Measurements from ENCODE around the gene ANKLE2. TPM values are rescaled to one million over a fixed set of nuclear protein-coding genes. Genes with fewer than 3 reads are reported as not detected.
"Not testable (repeated sequence)": the region's sequence is repeated elsewhere in the genome, so short reads cannot be mapped to it uniquely, and the experiment has no call there.

Gene ANKLE2
- total RNA-seq, 4 donors from 2014 or later = 68.2 to 103 (median 82.9) TPM

DNA sequence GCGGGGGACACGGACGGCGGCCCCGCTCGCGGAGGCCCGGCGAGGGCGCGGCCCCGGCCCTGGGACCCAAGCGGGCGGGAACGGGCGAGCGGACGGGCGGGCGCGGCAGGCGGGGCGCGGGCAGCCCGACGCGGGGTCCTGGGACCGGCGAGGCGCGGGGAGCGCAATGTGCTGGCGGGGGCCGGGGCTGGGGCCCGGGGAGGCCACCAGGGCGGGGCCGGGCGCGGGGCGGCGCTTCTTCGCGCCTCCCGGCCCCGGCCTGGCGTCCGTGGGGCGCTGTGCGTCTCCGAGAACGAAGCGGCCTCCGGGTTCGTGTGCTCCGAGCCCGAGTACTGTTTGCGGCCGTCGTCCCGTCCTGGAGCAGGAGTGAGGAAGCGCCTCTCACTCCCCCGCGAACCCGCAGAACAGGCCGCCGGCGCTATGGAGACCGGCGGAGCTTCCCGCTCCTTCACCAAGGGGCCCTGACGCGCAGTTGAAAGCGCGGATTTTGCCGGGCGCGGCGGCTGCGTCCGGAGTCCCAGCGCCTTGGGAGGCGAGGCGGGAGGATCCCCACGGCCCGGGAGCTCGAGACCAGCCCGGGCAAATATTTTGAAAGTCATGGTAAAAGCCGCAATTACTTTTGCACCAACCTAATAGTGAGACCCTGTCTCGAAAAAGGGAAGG, 420 bp upstream of the ANKLE2 start:
- Histone ChIP-seq H3K9me3 (no peaks in the 10 kb centered on the region), H3K36me3 (peaks cover 0 to 18% (median 0%) of the 10 kb centered on the region in 3 donors), H3K4me3 (peak overlapping the region; percentile 46 to 100 (median 82)), H3K4me1 (peaks cover 0 to 31% (median 17%) of the 10 kb centered on the region in 4 donors), H3K27ac (peak overlapping the region; percentile 52 to 96 (median 95)), H3K27me3 (no peaks in the 10 kb centered on the region)
- TF ChIP-seq EP300 (IDR thresholded peaks at IDR 0.05) (peak in 1 of 2 donors; percentile 75), POLR2A (IDR thresholded peaks at IDR 0.05) (peak; percentile 41 to 47)
- TF ChIP-seq, protein P1, sequence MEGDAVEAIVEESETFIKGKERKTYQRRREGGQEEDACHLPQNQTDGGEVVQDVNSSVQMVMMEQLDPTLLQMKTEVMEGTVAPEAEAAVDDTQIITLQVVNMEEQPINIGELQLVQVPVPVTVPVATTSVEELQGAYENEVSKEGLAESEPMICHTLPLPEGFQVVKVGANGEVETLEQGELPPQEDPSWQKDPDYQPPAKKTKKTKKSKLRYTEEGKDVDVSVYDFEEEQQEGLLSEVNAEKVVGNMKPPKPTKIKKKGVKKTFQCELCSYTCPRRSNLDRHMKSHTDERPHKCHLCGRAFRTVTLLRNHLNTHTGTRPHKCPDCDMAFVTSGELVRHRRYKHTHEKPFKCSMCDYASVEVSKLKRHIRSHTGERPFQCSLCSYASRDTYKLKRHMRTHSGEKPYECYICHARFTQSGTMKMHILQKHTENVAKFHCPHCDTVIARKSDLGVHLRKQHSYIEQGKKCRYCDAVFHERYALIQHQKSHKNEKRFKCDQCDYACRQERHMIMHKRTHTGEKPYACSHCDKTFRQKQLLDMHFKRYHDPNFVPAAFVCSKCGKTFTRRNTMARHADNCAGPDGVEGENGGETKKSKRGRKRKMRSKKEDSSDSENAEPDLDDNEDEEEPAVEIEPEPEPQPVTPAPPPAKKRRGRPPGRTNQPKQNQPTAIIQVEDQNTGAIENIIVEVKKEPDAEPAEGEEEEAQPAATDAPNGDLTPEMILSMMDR (IDR thresholded peaks at IDR 0.05) = peak; percentile 18 to 55 (median 33)
- DNase-seq (ENCODE audit: low spot score in 2 of 2) = peak; percentile 59 to 60
- 0 to 2% methylated on average over 33 to 44 of the region's 89 CpGs for WGBS, 2 donors

DNA sequence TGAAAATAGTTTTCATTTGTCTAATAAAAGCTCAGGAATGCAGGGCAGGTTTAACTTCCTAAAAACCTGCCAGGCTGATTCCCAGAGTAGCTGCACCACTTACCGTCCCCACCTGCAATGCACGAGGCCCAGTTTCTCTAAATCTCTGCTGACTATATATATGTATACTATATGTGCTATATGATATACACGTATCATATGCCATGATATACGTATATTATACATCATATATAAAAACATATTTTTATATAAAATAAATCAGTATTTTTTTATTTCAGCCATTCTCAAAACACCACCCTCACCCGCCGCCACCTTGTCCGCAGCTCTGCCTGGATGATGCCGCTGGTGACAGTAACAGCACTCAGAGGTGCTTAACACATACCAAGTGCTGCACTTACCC, 2.3 kb downstream of the ANKLE2 start:
- no peak for DNase-seq (ENCODE audit: low spot score in 2 of 2)
- no peaks in the 10 kb centered on the region for H3K27me3 ChIP-seq
- WGBS, 2 donors = 93 to 95% methylated on average over 8 of the region's 8 CpGs
- H3K36me3 ChIP-seq = peaks cover 2 to 43% (median 3%) of the 10 kb centered on the region in 3 donors
- H3K4me3 ChIP-seq = no peak overlapping the region
- H3K27ac ChIP-seq = no peak overlapping the region
- no peak for TF ChIP-seq POLR2A (IDR thresholded peaks at IDR 0.05)
- TF ChIP-seq, protein P1 (IDR thresholded peaks at IDR 0.05) = no peak
- no peak for TF ChIP-seq EP300 (IDR thresholded peaks at IDR 0.05)
- peaks cover 0 to 31% (median 17%) of the 10 kb centered on the region in 4 donors for H3K4me1 ChIP-seq
- H3K9me3 ChIP-seq = no peaks in the 10 kb centered on the region

GRCh38 chr12:132758825-132759224, 2.8 kb downstream of the ANKLE2 start:
- H3K9me3 ChIP-seq; H3K4me3 ChIP-seq; H3K27me3 ChIP-seq; H3K27ac ChIP-seq; DNase-seq (ENCODE audit: low spot score in 2 of 2): not testable (repeated sequence)
- 87 to 92% methylated on average over 10 to 24 of the region's 28 CpGs for WGBS, 2 donors
- peaks cover 0 to 31% (median 17%) of the 10 kb centered on the region in 4 donors for H3K4me1 ChIP-seq
- peaks cover 3 to 49% (median 6%) of the 10 kb centered on the region in 3 donors for H3K36me3 ChIP-seq

DNA sequence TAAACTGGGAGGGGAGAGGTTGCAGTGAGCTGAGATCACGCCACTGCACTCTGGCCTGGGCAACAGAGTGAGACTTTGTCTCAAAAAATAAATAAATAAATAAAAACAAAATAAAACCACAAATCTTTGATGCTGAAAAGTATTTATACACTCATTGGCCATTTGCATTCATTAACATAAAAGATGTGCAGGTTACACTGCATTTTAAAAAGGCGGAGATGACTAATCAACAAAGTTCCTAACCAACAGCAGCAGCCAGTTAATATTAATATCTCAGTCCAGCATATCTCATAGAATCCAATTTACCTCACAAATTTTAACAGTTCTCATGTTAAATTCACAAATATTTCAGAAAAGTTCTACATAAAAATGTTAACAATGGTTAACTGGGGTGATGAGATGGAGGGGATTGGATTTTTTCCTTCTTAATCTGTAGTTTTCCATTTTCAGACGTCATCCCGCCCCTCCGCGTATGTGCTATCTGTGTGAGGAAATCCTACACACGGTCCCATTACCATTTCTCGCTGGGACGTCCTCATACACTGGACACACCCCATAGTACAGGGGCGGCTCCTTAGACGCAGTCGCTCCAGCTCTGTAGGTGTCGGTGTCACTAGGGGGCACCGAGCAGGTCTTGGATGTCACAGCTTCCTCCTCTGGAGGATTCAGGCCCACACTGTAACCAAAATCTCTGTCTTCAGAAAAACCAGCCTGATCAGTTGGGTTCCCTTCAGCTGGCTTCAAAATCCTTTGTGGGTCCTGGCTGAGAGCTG, 7.3 kb downstream of the ANKLE2 start:
- DNase-seq (ENCODE audit: low spot score in 2 of 2) = no peak
- H3K36me3 ChIP-seq = peaks cover 6 to 92% (median 17%) of the 10 kb centered on the region in 3 donors

DNA sequence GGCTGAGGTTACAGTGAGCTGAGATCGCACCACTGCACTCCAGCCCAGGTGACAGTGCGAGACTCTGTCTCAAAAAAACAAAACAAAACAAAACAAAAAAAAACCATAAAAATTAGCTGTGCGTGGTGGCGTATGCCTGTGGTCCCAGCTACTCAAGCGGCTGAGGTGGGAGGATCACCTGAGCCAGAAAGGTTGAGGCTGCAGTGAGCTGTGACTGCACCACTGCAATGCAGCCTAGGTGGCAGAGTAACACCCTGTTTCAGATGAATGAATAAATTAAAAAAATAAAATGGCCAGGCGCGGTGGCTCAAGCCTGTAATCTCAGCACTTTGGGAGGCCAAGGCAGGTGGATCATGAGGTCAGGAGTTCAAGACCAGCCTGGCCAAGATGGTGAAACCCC, 8.0 kb downstream of the ANKLE2 start:
- H3K27me3 ChIP-seq; H3K27ac ChIP-seq; H3K4me1 ChIP-seq; DNase-seq (ENCODE audit: low spot score in 2 of 2); H3K9me3 ChIP-seq; H3K4me3 ChIP-seq: not testable (repeated sequence)
- peaks cover 6 to 94% (median 23%) of the 10 kb centered on the region in 3 donors for H3K36me3 ChIP-seq
- 95 to 98% methylated on average over 7 of the region's 7 CpGs for WGBS, 2 donors

More for the DNA sequence above, 7.3 kb downstream of the ANKLE2 start:
- 81 to 85% methylated on average over 14 of the region's 14 CpGs for WGBS, 2 donors
- H3K27me3 ChIP-seq = no peaks in the 10 kb centered on the region
- H3K4me1 ChIP-seq = peaks cover 0 to 3% (median 1%) of the 10 kb centered on the region in 4 donors
- H3K4me3 ChIP-seq = no peak overlapping the region
- no peaks in the 10 kb centered on the region for H3K9me3 ChIP-seq
- H3K27ac ChIP-seq = no peak overlapping the region
- TF ChIP-seq POLR2A (IDR thresholded peaks at IDR 0.05) (no peak), EP300 (IDR thresholded peaks at IDR 0.05) (no peak)
- TF ChIP-seq, protein P1 (IDR thresholded peaks at IDR 0.05) = no peak

- H3K27ac ChIP-seq = no peak overlapping the region
- TF ChIP-seq EP300 (IDR thresholded peaks at IDR 0.05) (no peak), POLR2A (IDR thresholded peaks at IDR 0.05) (no peak)
- TF ChIP-seq, protein P1 (IDR thresholded peaks at IDR 0.05) = no peak
- no peak overlapping the region for H3K4me3 ChIP-seq
- H3K36me3 ChIP-seq = peaks cover 13 to 99% (median 46%) of the 10 kb centered on the region in 3 donors
- no peaks in the 10 kb centered on the region for H3K9me3 ChIP-seq
- DNase-seq (ENCODE audit: low spot score in 2 of 2) = no peak
- H3K27me3 ChIP-seq = no peaks in the 10 kb centered on the region
- 83 to 96% methylated on average over 9 to 10 of the region's 10 CpGs for WGBS, 2 donors
- no peaks in the 10 kb centered on the region for H3K4me1 ChIP-seq
Measured at GRCh38 chr12:132748319-132748718, 13.3 kb downstream of the ANKLE2 start.
